ENCODE results near the gene COX7B.
A peak's percentile ranks its signal among the peaks of the same experiment; 100 is the strongest.
"Not testable (repeated sequence)": the region's sequence is repeated elsewhere in the genome, so short reads cannot be mapped to it uniquely, and the experiment has no call there.

COX7B gene, protein sequence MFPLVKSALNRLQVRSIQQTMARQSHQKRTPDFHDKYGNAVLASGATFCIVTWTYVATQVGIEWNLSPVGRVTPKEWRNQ

DNA sequence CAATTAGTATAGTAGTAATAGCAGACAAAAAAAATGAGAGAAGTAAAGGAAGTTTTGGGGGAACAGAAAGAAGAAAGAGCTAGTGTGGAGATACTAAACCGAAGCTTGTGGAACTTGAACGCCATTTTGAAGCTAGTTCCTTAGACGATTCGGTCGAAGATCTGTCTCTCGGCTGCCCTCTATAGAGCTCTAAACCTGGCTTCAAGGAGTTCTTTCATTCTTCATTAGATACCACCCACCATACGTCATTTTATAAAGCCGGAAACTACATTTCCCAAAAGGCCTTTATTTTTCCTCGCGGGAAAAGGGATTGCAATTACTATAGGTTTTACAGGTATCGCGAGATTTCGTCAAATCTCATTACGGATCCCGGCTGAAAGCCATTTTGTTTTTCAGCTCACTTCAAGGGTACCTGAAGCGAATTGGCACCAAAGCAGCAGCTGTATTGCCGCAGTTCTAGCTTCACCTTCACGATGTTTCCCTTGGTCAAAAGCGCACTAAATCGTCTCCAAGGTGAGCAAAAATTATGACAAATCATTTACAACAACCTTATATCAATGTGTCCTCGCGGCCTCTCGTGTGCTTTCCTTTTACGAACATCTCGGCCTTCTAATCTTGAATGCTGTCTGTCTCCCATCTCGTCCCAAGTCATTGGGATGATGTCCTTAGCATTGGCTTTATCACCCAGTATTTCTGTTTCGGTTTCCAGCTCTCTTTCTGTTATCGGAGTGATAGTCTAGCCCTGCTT is at the start of gene COX7B:
Gene COX7B (plus strand): TSS at position 388 of the 748 bp plus-strand sequence. CDS start 86 bp downstream, at position 474.
- DNase-seq, result peak; percentile 56

GRCh38 chrX:77875372-77875771 is 23.9 kb upstream of the COX7B start:
- DNase-seq, result no peak

- DNase-seq, result not testable (repeated sequence)
These were observed 17.9 kb upstream of the COX7B start for GRCh38 chrX:77881418-77881817.

- no peak for DNase-seq
These were observed 6.4 kb upstream of the COX7B start for GRCh38 chrX:77892887-77893286.

- no peak for DNase-seq
These were observed 5.6 kb upstream of the COX7B start for GRCh38 chrX:77893713-77894112.

DNA sequence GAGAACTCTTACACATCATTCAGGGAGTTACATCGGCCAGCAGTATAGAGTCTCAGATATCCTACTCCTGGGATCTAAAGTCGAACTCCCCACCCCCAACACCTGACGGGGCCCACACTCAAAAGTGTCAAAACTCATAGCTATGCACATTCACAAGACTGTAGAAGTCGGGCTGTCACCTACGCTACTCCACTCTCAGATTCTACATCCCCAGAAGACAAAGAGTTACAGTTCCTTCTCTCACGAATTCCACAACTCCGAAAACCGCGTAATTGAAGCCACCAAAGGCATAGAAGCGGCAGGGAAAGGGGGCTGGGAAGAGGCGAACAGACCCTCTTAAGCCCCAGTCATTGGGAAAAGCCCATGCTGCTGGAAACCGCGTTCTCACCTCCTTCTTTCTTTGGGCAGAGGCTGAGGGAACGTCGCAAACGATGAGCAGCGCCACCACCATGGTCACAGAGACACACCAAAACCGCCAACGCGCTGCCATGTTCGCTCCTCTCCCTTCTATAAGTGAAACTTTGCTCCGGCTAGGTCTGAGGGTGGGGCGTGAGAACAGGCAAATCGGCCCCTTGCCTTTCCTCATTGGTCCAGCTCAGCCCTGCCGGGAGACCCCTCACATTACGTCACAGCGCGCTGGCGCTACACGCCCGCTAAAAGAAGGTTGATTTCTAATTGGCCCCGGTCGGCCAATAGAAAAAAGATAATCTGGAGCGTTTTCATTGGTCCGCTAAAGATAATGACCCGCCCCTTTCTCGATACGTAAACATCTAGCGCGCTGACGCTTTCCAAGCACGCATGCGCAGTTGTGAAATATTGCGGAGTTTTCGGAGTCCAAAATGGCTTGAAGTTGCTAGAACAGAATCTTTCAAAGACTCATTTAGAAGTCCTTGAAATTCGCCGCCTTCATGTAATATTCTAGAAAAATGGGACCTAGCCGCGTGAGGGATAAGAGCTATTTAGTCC is 4.1 kb upstream of the COX7B start, which contains the start of gene MAGT1:
Gene MAGT1 (minus strand): TSS at position 515 of the 966 bp plus-strand sequence. CDS start 25 bp downstream, at position 490.
- peak; percentile 89 for DNase-seq

- no peak for DNase-seq
These were observed 1.4 kb downstream of the COX7B start for GRCh38 chrX:77900688-77901087.

GRCh38 chrX:77901506-77901905 is 2.2 kb downstream of the COX7B start:
- DNase-seq, result no peak

DNA sequence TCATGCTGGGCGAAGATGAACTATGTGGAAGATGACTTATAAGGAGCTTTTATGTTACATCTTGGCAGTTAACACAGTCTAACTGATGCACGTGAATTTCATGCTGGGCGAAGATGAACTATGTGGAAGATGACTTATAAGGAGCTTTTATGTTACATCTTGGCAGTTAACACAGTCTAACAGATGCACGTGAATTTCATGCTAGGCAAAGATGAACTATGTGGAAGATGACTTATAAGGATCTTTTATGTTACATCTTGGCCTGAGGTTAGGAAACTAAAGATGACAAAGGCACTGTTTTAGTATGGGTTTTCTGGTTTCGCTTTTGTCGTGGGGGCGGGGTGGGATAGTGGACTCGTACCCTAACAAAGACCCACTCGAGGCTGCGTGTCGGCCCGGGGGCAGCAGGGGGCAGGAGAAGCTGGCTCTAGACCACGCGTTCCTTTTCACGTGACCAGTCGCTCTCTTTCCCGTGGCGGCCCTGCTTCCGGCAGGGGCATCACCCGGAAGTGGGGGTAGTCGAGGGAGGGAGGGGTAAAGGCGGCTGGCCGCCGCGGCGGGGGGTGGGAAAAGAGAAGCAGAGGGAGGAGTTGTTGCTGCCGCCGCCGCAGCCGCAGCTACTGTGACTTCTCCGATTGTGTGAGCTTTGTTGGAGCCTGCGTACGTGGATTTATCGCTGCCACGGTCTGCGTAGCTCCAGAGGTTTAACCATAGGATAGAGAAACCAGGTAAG is 11.0 kb downstream of the COX7B start, which contains the start of gene ATP7A:
Gene ATP7A (plus strand): TSS at position 586 of the 733 bp plus-strand sequence. CDS start 60,949 bp downstream, outside the sequence.
- peak; percentile 94 for DNase-seq

GRCh38 chrX:77917294-77917933 is 18.1 kb downstream of the COX7B start:
- DNase-seq, result no peak

- DNase-seq, result no peak
These were observed 19.3 kb downstream of the COX7B start for GRCh38 chrX:77918568-77918967.

DNA sequence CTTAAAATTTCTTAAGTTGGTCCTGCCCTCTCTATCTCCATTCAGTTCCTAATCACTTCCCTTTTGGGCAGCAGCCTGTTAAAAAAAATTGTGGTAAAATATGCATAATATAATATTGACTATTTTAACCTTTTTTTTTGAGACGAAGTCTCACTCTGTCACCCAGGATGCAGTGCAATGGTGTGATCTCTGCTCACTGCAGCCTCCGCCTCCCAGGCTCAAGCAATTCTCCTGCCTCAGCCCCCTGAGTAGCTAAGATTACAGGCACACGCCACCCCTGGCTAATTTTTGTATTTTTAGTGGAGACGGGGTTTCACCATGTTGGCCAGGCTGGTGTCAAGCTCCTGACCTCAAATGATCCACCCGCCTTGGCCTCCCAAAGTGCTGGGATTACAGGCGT is 20.1 kb downstream of the COX7B start:
- not testable (repeated sequence) for DNase-seq

GRCh38 chrX:77922787-77923186 is 23.5 kb downstream of the COX7B start:
- no peak for DNase-seq

DNA sequence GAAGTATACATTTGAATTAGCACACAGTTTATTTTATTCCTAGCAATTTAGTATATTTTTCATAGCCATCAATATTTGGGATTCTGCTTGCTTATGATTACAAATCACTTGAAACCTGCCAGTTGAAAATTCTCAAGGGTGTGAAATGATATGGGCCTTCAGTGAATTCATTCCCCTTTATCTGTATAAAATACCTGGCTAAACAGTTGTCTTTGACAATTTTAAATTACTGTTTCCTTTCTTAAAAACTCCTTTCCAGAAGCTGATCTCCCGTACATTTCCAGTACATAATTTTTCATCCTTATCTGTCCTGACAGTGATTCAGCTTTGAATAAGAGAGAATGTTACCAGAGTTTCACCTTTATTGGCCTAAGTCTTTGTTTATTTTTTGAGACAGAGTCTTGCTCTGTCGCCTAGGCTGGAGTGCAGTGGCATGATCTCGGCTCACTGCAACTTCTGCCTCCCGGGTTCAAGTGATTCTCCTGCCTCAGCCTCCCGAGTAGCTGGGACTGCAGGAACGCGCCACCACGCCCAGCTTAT is 25.1 kb downstream of the COX7B start:
- DNase-seq, result no peak

- no peak for DNase-seq
These were observed 26.5 kb downstream of the COX7B start for GRCh38 chrX:77925764-77926163.

DNA sequence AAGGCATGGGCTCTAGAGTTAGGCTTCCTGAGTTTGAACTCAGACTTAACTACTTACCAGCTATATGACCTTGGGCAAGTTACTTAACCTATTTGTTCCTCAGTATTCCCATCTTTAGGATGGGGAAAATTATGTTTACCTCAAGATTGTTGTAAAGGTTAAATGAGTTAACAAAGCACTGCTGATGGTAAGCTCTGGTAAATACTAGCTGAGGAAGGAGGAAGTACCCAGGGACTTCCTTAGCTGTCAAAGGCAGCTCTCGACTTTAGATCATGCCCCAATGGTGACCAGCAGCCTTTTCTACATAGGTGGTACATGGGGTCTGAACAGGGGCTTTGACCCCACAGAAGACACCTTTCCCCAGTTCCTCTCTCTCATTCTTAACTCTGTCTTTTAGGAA is 31.3 kb downstream of the COX7B start:
- DNase-seq, result no peak

DNA sequence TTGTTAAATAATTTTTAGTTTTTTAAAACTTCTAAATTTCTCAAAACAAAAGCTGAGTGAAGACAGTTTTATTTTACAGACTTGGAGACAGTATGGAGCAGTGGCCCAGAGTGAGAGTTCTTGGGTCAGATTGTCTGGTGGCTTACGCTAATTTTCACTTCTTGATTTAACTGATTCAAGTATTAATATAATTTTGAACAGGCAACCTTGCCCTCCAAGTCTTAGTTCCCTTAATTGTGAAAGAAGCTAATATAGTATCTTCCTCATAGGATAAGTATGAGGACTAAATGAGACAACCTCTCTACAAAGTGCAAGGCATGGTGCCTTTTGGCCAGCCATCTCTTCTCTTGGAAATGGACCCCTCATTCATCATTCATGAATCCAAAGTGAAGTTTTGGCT is 36.6 kb downstream of the COX7B start:
- no peak for DNase-seq

DNA sequence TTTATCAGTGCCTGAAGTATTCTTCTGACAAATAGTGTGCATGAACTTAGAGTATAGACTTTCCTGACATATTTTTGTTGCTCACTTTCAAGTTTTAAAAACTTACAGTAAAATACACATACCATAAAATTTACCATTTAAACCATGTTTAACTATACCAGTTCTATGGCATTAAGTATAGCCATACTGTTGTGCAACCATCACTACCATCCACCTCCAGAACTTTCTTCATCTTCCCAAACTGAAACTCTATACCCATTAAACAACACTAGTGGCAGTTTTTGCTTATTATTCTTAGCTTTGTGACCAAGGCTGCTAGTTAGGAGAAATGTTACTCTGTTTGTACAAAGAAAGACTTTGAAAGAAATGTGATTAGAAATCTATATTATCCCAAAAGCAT is 37.0 kb downstream of the COX7B start:
- no peak for DNase-seq

GRCh38 chrX:77937291-77937690 is 38.0 kb downstream of the COX7B start:
- DNase-seq, result no peak

- no peak for DNase-seq
These were observed 38.9 kb downstream of the COX7B start for GRCh38 chrX:77938083-77938680.

DNA sequence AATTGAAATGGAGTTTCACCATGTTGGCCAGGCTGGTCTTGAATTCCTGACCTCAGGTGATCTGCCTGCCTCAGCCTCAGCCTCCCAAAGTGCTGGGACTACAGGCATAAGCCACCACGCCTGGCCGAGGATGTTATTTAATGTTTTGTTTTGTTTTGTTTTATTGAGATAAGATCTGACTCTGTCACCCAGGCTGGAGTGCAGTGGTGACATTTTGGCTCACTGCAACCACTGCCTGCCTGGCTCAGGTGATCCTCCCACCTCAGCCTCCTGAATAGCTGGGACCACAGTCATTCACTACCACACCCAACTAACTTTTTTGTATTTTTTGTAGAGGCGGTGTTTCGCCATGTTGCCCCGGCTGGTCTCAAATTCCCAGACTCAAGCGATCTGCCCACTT is 45.8 kb downstream of the COX7B start:
- not testable (repeated sequence) for DNase-seq
